Right lobe of liver (tissue), 4 donors: ENCODE data around the gene PFKP.

Experiments used
- CTCF ChIP-seq, 4 donors: fragments of 200-600 bp in 3 of 4; fragments of 450-650 bp in 1 of 4; IDR thresholded peaks; one replicate each; pipeline versions ENCODE4 v1.5.1 to v1.8.0; 2016 to 2022; ENCODE audit warnings: antibody characterized with exemption in 4 of 4, mild to moderate bottlenecking in 2 of 4
- POLR2A ChIP-seq: fragments of 450-650 bp; IDR thresholded peaks from one replicate; pipeline ENCODE4 v1.6.1; 2017; ENCODE audit warnings: antibody characterized with exemption, mild to moderate bottlenecking
- donor health status: DM: no; HTN: no; CAD: no.
- donor health status: DM: no; HTN: no; CAD: no.
- donor health status: DM: no; HTN: yes; CAD: no.

GRCh38 chr10:3099291-3100092, 32.1 kb downstream of the PFKP start:
- TF ChIP-seq CTCF (IDR thresholded peaks at IDR 0.05), result no peak
- no peak for TF ChIP-seq POLR2A
